NK-92 (cell line): Measurements from ENCODE around the gene NECTIN1.

Experiments
- DNase-seq: peaks from one replicate; lab custom pipeline; 2025; ENCODE audit not compliant: unreplicated experiment; lab: John Stamatoyannopoulos, UW

Gene NECTIN1

DNA sequence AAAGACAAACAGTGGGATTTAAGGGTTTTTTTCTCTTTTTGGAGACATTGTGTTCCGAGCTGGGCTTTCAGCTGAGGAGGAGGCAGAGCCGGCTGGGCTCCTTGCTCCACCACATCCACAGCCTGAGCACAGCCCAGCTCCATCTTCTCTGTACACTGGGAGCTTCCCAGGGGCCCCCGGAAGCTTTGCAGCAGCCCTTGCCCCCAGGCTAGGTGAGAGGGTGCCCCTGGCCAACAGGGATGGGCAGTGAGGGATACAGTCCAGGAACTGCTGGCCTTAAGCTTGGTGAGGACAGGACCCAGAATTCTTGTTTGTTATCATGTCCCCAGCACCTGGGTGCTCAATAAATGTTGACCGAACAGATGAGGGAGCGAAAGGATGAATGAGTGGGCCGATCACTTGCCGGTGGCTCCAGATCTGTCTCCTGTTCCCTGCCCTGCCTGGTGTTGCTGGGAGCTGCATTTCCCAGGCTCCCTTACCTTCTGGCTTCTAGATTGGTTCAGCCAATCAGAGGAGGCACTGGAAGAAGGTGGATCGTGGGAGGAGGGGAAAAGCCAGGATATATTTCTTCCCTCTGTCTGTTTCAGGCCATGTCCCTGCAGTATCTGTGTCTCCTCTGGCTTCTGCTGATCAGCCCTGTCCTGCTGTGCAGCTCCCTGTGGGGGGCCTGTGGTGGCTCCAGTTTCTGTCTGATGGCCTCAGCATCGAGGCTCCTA lies 26.5 kb upstream of the NECTIN1 start:
- DNase-seq, result no peak

DNA sequence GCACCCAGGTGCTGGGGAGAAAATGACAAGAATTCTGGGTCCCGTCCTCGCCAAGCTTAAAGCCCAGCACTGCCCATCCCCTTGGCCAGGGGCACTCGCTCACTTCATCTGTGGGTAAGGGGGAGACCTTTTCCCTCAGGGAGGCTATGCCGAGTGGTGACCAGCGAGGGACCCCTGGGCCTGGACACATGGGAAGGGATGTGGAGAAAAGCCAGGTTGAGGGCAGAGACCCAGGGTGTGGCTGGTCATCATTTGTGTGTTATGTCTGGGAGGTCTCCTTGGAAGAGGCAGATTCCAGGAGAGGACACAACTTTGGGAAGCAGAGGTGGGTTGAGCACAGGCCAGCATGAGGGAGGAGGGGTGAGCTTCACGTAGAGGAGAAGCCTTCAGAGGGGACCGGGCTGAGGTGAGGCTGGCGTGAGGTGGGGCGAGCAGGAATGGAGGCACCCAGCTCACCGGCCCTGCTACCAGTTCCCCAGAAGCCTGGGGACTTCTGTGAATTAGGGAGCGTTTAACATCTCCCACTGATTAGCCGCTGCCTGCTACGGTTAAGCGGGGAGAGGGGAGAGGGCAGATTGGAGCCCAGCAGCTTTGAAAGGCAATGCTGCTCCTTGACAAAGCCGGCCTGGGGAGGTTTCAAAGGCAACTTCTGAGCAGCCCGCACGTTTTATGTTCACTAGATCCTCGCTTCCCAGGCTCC lies 25.8 kb upstream of the NECTIN1 start:
- no peak for DNase-seq

DNA sequence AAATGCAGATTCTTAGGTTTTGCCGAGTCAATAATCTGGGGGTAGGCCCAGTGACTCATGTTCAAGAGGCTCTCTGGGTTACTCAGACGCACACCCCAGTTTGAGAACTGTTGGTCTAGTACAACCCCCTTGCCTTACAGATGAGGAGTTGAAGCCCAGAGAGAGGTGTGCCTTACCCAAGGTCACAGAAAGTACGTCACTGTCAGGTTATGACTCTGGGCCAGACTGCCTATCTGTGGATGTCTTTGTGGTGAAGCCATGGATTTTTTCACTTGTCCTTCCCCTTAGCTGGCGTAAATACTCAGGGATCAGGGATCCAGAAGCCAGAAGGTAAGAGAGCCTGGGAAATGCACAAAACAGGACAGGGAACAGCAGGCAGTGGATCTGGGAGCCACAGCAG lies 25.2 kb upstream of the NECTIN1 start:
- no peak for DNase-seq

DNA sequence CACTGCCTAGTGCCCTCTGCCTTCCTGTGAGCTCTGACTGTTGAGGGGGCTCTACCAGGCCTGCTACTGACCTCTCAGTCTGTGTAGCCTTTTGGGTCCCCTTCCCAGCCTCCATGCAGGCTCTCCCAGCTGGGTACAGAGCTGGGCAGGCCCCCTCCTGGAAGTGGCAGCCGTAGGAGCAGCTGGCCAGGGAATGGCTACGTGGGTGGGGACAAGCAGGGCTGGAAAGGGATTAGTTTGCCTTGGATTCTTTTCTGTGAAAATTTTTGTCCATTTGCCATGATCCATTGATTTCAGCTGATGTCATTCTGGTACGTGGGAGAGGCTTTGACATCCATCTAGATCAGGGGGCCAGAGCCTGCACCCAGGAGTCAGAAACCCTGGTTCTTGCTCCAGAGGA lies 23.9 kb upstream of the NECTIN1 start:
- DNase-seq, result no peak

DNA sequence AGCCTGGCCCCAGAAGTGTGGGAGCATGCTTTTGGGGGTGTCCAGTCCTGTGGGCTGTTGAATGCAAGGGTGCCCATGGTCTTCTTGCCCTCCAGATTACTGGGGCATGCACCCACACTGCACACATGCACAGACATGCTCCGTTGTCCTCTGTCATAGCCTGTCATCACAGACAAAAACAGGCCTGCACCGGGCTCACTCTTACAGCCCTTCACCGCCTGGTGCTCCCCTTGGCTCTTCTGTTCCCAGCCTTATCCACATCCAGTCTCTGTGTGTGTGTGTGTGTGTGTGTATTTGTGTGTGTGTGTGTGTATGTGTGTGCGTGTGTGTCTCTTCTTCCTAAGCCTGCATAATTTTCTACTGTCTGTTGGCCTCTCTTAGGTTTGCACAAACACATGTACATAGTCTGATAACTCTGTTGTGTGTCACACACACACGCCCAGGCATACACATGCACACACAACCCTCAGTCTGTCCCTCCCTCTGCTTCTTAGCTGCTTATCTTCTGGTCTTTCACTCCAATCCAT lies 23.4 kb upstream of the NECTIN1 start:
- no peak for DNase-seq

DNA sequence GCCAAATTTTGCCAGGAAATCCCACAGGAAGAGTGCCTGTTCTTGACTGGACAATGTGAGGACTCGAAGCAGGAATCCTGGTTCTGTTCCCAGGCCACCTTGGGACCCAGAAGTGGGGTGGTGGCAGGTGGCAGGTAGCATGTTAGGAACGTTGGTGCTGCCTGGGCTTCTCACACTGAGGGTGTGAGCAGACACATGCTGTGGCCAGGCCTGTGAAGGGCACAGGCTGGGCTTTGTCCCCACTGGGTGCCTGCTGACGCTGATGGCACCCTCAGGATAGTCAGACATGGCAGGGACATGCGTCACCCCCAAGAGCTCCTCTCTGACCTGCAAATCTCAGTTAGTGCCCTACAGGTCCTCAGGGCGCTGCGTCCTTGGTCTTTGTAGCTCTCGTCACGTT lies 21.1 kb upstream of the NECTIN1 start:
- DNase-seq, result no peak

DNA sequence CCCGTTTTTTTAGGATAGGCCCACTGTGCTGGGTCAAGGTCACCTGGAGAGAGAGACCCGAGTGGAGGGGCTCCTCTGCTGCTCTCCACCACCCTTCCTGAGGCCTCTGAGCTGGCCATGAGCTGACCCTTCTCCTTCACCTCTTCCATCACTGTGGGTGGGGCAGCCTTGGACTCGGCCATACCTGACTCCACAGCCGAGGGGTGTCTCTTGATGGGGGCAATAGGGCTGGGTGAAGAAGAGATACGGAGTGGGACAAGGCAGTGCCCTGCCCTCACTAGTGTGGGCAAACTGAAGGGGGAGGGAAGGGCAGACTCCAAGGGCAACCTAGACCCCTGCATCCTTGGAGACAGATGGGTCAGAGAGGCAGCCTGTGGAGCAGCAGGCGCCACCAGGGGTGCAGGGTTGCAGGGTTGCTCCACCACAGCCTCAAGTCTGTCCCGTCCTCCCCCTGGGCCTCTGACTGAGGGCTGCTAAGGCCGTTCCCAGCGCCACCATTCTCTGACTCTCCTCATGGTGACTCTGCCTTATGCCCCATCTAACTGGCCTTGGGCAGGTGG lies 20.1 kb upstream of the NECTIN1 start:
- DNase-seq, result no peak

DNA sequence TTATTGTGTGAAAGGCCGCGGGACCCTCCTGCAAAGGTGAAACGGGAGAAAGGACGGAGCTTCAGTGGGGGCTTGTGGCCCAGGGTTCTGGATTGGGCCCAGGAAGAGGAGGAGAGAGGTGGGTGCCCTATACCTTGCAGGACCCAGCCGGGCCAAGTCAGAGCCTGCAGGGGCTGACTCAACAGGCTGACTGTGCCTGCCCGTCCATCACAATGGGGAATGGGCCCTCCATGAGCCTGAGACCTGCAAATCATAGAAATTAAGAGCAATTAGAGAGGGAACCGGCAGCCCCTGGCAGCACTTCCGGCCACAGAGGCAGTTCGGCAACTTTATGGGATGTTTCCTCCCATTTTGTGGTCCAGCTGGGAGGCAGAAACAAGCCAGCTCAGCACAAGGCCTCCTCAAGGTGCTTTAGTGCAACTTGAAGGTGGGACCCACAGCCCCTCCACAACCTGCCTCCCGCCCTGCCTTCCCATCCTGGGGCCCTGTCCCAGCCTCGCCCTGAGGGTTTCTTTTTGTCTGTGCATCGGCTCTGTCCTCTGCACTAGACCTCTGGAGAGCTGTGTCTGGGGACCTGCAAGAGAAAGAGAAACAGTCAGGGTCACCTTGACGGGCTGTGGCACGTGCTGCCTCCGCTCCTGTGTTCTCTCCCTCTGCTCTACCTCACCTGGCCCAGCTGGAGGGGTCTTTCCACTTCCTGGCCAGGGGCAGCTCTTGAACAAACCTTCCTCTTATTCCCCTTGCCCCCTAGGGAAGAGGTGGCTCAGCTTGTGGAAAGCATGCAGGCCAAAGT lies 19.1 kb upstream of the NECTIN1 start:
- no peak for DNase-seq

DNA sequence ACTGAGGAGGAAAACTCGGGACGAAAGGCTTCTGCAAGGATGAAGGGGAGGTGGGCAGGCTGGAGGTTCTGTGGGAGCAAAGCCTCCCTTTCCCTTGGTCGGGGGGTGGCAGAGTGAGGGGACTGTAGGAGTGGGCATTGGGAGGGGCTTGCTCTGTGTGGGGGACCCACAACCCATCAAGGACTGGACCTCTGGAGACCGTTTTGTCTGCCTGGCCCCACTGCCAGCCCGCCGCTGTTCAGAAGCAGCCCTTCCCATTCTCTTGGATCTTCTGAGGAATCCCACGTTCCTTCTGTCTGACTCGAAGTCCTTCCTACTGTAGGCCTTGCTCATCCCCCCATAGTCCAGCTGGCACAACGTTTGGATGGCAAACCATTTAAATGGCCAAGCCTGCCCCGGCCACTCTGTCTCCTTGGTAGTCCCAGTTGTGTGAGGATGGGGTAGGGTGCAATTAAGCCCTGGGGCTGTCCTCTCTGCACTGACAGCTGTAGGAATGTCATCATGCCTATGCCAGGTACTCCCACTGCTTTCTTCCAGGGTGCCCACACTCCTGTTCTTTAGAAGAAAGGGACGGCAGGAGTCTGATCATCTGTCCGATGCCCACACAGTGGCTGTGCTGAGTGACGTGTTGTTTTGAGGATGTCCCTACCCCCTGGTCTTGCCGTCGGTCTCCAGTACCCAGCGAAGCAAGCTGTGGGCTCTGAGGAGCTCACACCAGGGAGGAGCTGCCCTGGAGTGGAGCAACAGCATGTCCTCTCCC lies 17.0 kb upstream of the NECTIN1 start:
- DNase-seq, result no peak

DNA sequence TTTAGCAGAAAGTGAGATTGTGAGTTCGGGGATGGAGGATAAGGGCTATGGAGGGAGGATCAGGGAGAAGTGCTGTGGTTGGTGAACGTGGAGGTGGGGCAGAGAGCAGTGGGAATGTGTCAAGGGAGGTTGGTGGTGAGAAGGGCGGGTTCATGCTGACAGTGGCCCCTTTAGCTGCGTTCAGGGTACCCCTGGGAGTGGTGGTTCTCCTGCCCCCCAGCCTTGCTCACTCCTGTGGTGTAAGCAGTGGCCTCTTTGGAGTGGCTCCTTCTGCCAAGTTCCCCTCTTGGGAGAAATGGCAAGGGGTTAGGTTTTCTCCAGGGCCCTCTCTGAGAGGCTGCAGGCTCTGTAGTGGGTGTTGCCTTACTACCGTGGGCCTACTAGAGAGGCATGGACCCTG lies 16.1 kb upstream of the NECTIN1 start:
- no peak for DNase-seq

DNA sequence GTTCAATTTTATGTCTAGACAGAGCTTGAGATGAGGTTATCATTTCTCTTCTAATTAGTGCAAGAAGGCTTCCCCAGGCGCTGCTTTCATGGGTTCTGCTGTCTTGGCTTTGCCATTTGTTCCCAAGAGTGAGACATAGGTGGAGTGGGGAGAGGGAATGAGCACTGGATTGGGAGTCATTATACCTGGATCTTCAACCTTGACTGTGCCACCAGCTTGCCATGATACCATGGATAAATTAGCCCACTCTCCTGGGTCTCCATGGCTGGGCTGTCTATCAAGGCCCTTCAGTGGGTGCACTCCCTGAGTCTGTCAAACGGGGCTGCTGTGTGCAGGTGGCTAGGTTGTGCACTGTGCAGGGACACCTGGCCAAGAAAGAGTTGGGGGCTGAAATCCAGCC lies 15.6 kb upstream of the NECTIN1 start:
- no peak for DNase-seq

DNA sequence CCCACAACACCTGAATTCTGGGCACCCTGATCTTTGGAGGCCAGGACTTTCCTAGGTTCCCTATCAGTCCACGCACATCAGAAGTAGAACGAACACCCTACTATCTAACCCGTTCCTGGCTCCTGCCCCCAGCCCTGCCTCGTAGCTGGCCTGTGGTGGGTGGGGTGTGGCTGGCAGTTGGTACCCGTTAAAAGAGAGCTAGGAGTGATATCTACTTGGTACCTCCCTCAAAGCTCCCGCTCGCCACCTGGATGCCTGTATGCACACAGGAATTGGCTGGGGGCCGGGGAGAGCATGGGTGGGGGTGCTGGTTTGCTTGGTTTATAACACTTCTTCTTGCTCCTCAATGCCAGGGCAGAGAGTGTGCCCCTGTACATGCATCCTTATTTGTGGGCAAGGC lies 14.0 kb upstream of the NECTIN1 start:
- DNase-seq, result no peak

DNA sequence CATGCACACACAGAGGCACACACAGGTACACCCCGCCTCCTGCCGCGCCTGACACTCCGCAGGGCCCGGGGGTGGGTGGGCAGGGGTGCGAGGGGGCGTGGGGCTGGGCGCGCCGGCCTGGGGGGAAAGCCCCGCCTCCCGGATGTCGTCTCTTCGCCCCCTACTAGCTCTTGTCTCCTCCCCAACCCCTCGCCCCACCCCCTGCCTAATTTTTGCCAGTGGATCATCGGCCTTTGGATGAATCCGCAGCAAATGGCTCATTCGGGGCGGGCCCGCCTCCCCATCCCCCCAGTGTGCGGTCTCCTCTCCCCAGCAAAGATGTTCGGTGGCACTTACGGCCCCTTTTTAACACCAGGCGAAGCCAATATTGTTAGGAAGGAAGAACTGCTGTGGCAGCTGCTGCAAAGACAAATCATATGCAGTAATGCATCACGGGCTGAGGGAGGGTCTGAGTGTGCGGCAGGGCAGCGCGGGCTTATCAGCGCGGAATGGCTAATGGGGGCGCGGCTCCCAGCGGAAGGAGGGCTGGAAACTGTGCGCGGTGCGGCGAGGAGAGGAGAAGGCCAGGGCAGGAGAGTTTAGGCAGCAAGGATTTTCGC lies 13.4 kb upstream of the NECTIN1 start:
- DNase-seq, result no peak

DNA sequence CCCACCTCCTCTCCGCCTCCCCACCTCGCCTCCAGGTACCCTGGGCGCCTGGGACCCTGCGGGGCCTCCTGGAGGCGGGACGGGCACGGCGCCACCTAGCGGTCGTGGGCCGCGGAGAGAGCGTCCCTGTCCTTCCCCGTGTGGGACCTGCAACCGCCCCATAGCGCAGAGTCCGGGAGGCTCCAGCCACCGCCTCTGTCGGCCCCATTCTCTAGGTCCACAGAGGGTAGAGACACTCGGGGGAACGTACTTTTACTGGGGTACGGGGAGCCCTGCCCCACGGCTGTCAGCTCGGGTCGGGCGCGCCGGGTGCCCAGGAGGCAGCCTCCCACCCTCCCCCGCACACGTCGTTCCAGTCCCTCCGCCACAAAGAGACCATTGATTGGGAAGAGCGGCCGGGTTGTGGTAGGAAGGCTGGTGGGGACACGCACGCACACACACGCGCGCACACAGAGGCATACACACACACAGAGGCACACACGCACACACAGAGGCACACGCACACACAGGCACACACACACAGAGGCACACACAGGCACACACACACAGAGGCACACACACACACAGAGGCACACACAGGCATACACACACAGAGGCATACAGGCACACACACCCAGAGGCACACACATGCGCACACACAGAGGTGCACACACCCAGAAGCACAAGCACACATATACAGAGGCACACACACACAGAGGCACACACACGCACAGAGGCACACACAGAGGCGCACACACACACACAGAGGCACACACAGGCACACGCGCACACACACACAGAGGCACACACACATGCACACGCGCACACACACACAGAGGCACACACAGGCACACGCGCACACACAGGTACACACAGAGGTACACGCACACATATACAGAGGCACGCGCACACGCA lies 12.6 kb upstream of the NECTIN1 start:
- DNase-seq, result no peak

DNA sequence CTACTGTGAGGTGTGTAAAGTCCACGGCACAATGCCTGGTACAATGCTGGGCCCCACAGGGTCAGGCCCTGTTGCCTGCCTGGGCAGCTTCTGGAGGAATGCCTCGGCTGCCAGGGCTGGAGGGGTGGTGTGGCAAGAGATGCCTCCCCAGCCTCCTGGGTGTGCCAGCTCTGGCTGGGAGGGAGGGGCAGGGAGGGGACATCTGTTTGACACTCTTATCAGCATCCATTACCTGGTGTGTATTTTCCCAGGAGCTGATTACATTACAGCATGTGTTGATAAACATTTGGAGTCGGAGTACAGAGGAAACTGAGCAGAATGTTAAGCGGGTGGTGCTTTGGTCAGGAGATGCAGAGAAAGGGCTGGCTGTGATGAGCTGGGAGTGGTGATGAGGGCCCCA lies 11.0 kb upstream of the NECTIN1 start:
- no peak for DNase-seq

DNA sequence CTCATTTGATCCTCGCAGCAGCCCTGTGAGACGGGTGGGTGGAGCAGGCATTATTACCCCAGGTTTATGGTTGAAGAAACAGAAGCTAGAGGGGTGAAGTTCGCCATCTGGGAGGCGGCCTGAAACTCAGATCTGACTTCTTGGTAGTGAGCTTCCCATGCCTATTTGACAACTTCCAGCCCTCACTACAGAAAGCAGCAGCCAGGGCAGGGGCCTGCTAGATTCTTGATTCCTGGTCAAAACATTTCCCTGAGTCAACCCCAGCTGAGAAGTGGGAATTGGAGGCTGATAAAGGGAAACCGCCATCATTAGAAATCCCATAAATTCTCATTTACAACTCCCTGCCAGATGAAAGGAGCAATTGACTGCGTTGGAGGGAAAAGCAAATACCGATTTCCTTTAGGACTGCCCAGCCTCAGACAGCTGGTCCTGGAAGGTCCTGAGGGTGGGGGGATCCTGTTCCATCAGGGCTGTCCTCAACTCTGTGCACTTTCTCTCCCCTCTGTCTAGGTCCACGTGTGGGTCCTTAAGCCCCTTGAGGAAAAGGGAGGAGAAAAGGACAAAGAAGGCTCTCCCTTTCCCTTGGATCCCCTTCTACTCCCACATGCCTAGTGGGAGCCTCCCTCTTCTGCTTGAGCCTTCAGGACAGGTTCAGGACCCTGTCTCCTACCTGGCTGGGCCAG lies 10.2 kb upstream of the NECTIN1 start:
- no peak for DNase-seq

DNA sequence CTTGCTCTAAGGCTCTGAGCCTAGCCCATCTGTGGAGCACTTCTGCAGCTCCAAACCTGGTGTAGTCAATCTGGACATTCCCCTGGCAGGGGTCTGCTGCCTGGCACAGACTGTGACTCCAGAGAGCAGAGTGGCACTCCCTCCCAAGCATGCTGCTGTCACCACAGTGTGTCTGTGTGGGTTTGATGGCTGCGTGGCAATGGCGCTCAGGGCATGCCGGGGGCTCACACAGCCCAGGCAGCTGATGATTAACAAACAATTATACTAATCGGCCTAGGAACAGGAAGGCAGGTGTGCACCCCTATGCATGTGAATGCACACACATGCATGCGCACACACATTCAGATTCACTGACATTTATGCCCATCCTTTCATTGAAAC lies 9.0 kb upstream of the NECTIN1 start:
- DNase-seq, result no peak

DNA sequence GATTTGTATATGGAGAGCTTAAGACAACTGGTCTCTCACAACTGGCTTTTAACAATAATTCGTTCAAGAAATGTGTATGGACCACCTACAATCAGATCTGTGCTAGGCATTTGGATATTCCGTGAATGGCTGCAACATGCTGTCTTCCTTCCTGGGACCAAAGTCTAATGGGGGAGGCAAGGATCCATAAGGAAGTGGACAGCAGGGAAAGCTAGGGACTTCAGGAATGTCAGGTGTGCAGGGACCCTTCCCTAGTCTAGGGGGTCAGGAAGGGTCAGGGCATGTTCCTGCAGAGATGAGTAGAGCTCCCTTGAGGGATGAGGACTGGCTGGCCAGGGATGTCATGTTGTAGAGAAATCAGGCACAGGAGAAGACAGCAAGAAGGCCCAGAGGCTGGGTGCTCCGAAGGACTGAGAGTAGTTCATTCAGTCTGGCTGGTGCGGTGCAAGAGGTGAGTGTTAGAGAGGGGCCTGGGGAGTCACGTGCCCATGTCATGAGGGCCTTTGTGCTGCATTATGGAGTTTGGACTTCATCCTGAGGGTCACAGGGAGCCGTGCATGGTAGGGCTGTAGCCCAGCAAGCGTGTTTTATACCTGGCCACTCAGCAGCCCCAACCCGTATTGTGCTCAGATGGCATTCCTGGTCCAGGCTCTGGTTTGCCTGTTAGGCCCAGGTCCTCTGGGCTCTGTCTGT lies 8.5 kb upstream of the NECTIN1 start:
- no peak for DNase-seq
